ENCODE data around the gene TCF12.

- TF ChIP-seq CTCF (IDR thresholded peaks at IDR 0.05) (no peak), POLR2A (IDR thresholded peaks at IDR 0.05; ENCODE audit: low read depth) (no peak)
Measured at GRCh38 chr15:57190208-57190607, 271.8 kb downstream of the TCF12 start.

Data from esophagus muscularis mucosa (tissue), 3 donors.